HepG2 (cell line): ENCODE data around the gene MCF2L. TPM values are rescaled to one million over a fixed set of nuclear protein-coding genes. Genes with fewer than 3 reads are reported as not detected.

Experiments
- ATAC-seq: fragments of 200-7000 bp; cut with Tn5 transposase; 3 replicates; pipeline ENCODE4 v1.9.1; 2020; ENCODE audit warnings: mild to moderate bottlenecking, moderate library complexity
- BruUV-seq: library from RNA; stranded (reverse); fragments of 400-500 nt; replicated peaks from 2 replicates; lab custom pipeline; 2021; lab: Mats Ljungman, UMichigan
- CTCF ChIA-PET: fragments of 300-600 bp; formaldehyde crosslinking; extraction: SDS; loops from one replicate; lab custom pipeline; 2021; ENCODE audit warnings: low total read pairs, inconsistent platforms, low intra/inter-chr PET ratio; lab: Yijun Ruan, JAX
- POLR2A ChIA-PET: fragments of 350-600 bp; sonication (Branson Sonifier 250); formaldehyde crosslinking; loops from one replicate; lab custom pipeline; 2020; ENCODE audit warnings: antibody characterized with exemption, inconsistent platforms; lab: Yijun Ruan, JAX
- DNase-seq: peaks from one replicate; pipeline ENCODE4 v3.0.0-alpha.2; 2015; ENCODE audit warnings: low spot score
- FAIRE-seq: peaks from 3 replicates; lab custom pipeline; 2011; peaks lifted over from hg19 to GRCh38; lab: Jason Lieb, UNC
- H2AFZ ChIP-seq: one replicate; pipeline ENCODE4 v1.6.1; 2011; ENCODE audit warnings: low read length, inconsistent platforms
- H3K27ac ChIP-seq: fragments of 300-600 bp; 3 replicates; pipeline ENCODE4 v1.8.0; 2011; ENCODE audit warnings: mixed run types, mild to moderate bottlenecking, mixed read lengths, low read length, inconsistent platforms; ENCODE audit not compliant: insufficient read depth; ENCODE audit errors: extremely low read length
- H3K27me3 ChIP-seq, 2 experiments: fragments of 200-600 bp in 1 of 2; 2 replicates in 1 of 2; 3 replicates in 1 of 2; pipeline versions ENCODE4 v1.6.0 to v1.8.0; 2011; ENCODE audit warnings: low read length in 2 of 2, mild to moderate bottlenecking in 2 of 2, moderate library complexity in 2 of 2, inconsistent platforms in 1 of 2; ENCODE audit not compliant: insufficient read depth in 2 of 2, control insufficient read depth in 1 of 2
- H3K36me3 ChIP-seq, 2 experiments: fragments of 200-600 bp in 1 of 2; replicated peaks in 1 of 2; 2 replicates in 1 of 2; 3 replicates in 1 of 2; pipeline versions ENCODE4 v1.5.1 to v1.8.0; 2011; ENCODE audit warnings: low read length in 2 of 2, inconsistent platforms in 1 of 2; ENCODE audit not compliant: insufficient read depth in 2 of 2, control insufficient read depth in 1 of 2
- H3K4me1 ChIP-seq: 2 replicates; pipeline ENCODE4 v1.5.1; 2012; ENCODE audit warnings: low read length, inconsistent platforms; ENCODE audit not compliant: insufficient read depth
- H3K4me2 ChIP-seq: 2 replicates; pipeline ENCODE4 v1.6.0; 2011; ENCODE audit warnings: low read depth, low read length, inconsistent platforms
- H3K4me3 ChIP-seq, 3 experiments: fragments of 200-600 bp in 1 of 3; sonication (generic), shearing (Covaris generic) in 1 of 3; replicated peaks in 1 of 3; 2 replicates each; pipeline ENCODE4 v1.5.1; 2011 to 2016; ENCODE audit warnings: low read length in 3 of 3, inconsistent platforms in 2 of 3, low read depth in 2 of 3, mild to moderate bottlenecking in 2 of 3, control low read depth in 1 of 3, mixed read lengths in 1 of 3; ENCODE audit not compliant: insufficient read depth in 1 of 3
- H3K79me2 ChIP-seq: one replicate; pipeline ENCODE4 v1.6.1; 2011; ENCODE audit warnings: low read length, inconsistent platforms; ENCODE audit not compliant: insufficient read depth
- H3K9ac ChIP-seq: 2 replicates; pipeline ENCODE4 v1.6.0; 2011; ENCODE audit warnings: mild to moderate bottlenecking, low read depth, low read length, inconsistent platforms; ENCODE audit not compliant: insufficient read depth
- H3K9me3 ChIP-seq: 2 replicates; pipeline ENCODE4 v1.5.1; 2012; ENCODE audit warnings: mild to moderate bottlenecking, low read length
- H4K20me1 ChIP-seq: 2 replicates; pipeline ENCODE4 v1.6.0; 2011; ENCODE audit warnings: inconsistent platforms, mild to moderate bottlenecking, low read length, moderate library complexity; ENCODE audit not compliant: insufficient read depth
- AGO1 ChIP-seq: fragments of 200-400 bp; formaldehyde crosslinking; IDR thresholded peaks from 2 replicates; pipeline ENCODE4 v1.6.1; 2017; ENCODE audit warnings: mild to moderate bottlenecking, low read depth, low read length, moderate library complexity; ENCODE audit not compliant: poor library complexity, severe bottlenecking
- KDM4B ChIP-seq: sonication (generic); formaldehyde crosslinking; IDR thresholded peaks from 2 replicates; pipeline ENCODE4 v1.4.0; 2020; ENCODE audit warnings: missing genetic modification reagents
- MED1 ChIP-seq: sonication (generic); formaldehyde crosslinking; IDR thresholded peaks from 2 replicates; pipeline ENCODE4 v1.4.0; 2020; ENCODE audit warnings: missing genetic modification reagents
- RBM22 ChIP-seq: fragments of 200-400 bp; formaldehyde crosslinking; optimal IDR thresholded peaks from 2 replicates; pipeline ENCODE3; 2017; ENCODE audit warnings: mild to moderate bottlenecking, low read length, moderate library complexity
- WGBS: methylation state at CpG from one replicate; pipeline ENCODE4 v1.1.6; 2017; ENCODE audit warnings: low lambda C conversion rate; 5-methylcytosine and 5-hydroxymethylcytosine counted together
- in situ Hi-C: cut with HindIII; loops from 2 replicates; pipeline ENCODE4 v1.10.0; 2017; ENCODE audit warnings: low pct_unique_long_range_greater_than_20kb; ENCODE audit not compliant: extremely low pct_ligation_motif_present
- intact Hi-C: fragments of 100-400 bp; cut with micrococcal nuclease; formaldehyde crosslinking; loops from one replicate; pipeline ENCODE4 v1.10.0; 2022; ENCODE audit not compliant: unreplicated experiment
- polyA plus RNA-seq, 8 experiments: library from polyadenylated mRNA; depleted of rRNA in 3 of 8; stranded (reverse) in 7 of 8; unstranded in 1 of 8; fragments of >200 nt; fragmentation: Illumina TruSeq in 4 of 8; extraction: Trizol in 4 of 8; gene quantifications; 2 replicates each; pipeline versions ENCODE4 v1.2.1 to v1.2.3, GENCODE V29; 2011 to 2016; ENCODE audit warnings: low read depth in 4 of 8, missing spikeins in 1 of 8, mixed read lengths in 1 of 8; ENCODE audit not compliant: insufficient read depth in 1 of 8
- total RNA-seq, 5 experiments: library from RNA; depleted of rRNA; stranded (reverse); fragments of >200 nt; fragmentation: Illumina TruSeq; extraction: Trizol; gene quantifications; 2 replicates each; pipeline ENCODE4 v1.2.3, GENCODE V29; 2016; ENCODE audit warnings: low read depth in 1 of 5
- TF ChIP-seq, protein P1 (sequence below), 2 experiments: fragments of 450-650 bp in 1 of 2; sonication (generic) in 1 of 2; formaldehyde crosslinking; IDR thresholded peaks; 2 replicates each; pipeline versions ENCODE4 v1.5.0 to v1.8.0; 2020 to 2022; ENCODE audit warnings: mild to moderate bottlenecking in 1 of 2, missing genetic modification reagents in 1 of 2
- TF ChIP-seq, protein P2 (sequence below): sonication (generic); formaldehyde crosslinking; conservative IDR thresholded peaks from 2 replicates; pipeline ENCODE4 v1.4.0; 2020; ENCODE audit warnings: missing genetic modification reagents
- TF ChIP-seq, protein P3 (sequence below): IDR thresholded peaks from 2 replicates; pipeline ENCODE4 v1.4.0; 2020; ENCODE audit warnings: mild to moderate bottlenecking, missing genetic modification reagents

MCF2L gene
- total and polyA plus RNA-seq, 2 of the 13 experiments (the other 11 are each of a cell fraction or from before 2014, with no cell fraction given), result 19.4 to 28.4 TPM

DNA sequence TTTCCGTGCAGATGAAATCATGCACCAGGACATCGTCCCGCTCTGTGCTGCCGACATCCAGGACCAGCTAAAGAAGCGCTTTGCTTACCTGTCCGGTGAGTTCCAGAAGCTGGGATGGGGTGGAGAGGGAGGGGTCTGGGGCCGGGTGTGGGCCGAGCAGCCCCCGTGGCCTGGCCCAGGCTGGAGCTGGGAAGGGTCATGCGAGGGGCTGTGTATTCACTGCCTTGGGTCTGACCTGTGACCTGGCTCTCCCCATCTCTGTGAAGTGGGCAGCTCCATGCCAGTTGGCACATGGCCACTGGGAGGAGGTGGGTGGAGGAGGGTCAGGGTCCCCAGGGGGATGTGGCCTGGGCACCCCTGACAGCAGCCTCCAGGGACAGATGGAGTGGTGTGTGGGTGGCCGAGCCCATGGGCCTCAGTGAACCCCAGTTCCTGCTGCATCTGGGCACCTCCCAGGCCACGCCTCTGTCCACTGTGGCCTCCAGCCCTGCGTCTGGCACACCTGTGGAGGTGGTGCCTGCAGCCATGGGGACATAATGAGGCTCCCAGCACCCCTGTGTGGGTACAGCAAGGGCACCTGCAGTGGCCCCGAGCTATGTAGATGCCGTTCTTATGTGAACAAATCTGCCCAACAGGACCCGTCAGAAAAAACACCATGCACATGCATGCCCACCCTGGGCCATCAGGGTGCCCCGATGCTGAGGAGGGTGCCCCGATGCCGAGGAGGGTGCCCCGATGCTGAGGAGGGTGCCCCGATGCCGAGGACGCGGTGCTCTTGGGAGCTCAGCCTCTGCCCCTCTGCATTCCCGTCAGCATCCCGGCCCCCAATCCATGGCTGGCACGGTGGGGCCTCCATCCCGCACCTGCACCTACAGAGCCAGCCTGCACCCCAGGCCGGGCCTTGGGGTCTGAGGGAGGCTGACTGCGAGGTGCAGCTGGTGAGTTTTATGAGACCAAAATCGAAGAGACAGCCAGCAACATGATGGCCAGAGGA lies 46.0 kb downstream of the MCF2L start:
- Histone ChIP-seq H3K4me3 (no peak overlapping the region), H3K4me2 (no peak overlapping the region), H3K27ac (no peak overlapping the region), H3K9ac (no peak overlapping the region)
- no peak for TF ChIP-seq MED1 (CRISPR knock-in tag)
- peak; percentile 30 for TF ChIP-seq AGO1
- TF ChIP-seq RBM22, result peak; percentile 46
- TF ChIP-seq KDM4B (CRISPR knock-in tag), result no peak
- TF ChIP-seq, all 625 proteins: peak for 2
- Histone ChIP-seq H3K4me1 (peaks cover 35% of the 10 kb centered on the region), H3K27me3 (no peaks in the 10 kb centered on the region), H3K36me3 (peaks cover 13 to 26% of the 10 kb centered on the region in 2 experiments), H3K79me2 (peaks cover 17% of the 10 kb centered on the region), H2AFZ (no peak overlapping the region), H3K9me3 (no peaks in the 10 kb centered on the region), H4K20me1 (no peaks in the 10 kb centered on the region)
- POLR2A ChIA-PET, result no interaction called here
- WGBS, result 98% methylated on average over 13 of the region's 31 CpGs
- in situ Hi-C loops, result no loop called here
- intact Hi-C loops, result no loop called here
- no TSS peak for BruUV-seq
- CTCF ChIA-PET, result no interaction called here
- DNase-seq (no peak), ATAC-seq (no peak), FAIRE-seq (no peak)

DNA sequence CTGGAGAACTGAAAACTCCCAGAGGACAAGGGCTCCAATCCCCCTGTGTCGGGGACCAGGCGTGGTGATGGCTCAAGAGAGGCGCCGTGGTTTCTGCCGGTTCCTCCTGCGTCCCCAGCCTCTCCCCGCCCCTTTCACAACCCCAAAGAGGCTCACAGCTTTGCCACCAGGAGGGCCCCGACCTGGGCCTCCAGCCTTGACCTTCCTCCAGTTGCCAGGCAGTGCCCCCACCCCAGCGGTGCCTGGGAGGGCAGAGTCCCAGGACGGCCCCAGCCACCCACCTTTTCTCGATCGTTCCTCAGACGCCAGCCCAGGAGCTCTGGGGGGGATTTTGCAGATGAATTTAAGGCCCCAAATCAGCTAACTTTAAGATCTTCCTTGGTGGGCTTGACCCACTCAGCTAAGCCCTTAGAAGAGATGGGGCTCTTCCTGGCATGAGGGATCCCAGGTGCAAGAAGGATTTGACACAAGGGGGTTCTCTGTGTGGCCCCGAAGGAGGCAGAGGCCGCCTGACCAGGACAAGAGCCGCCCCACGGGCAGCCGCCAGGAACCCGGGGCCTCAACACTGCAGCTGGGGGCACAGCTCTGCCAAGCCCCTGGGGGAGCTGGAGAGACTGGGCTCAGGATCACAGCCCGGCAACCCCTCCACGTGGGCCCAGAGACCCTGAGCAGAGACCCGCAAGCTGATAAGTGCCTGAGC lies 47.0 kb downstream of the MCF2L start:
- H4K20me1 ChIP-seq, result no peaks in the 10 kb centered on the region
- peaks cover 10% of the 10 kb centered on the region for H3K79me2 ChIP-seq
- no TSS peak for BruUV-seq
- H3K9ac ChIP-seq, result no peak overlapping the region
- no peak overlapping the region for H3K4me3 ChIP-seq
- no peak overlapping the region for H3K27ac ChIP-seq
- ATAC-seq (no peak), FAIRE-seq (no peak), DNase-seq (no peak)
- peaks cover 33% of the 10 kb centered on the region for H3K4me1 ChIP-seq
- in situ Hi-C loops, result no loop called here
- TF ChIP-seq, protein P1, sequence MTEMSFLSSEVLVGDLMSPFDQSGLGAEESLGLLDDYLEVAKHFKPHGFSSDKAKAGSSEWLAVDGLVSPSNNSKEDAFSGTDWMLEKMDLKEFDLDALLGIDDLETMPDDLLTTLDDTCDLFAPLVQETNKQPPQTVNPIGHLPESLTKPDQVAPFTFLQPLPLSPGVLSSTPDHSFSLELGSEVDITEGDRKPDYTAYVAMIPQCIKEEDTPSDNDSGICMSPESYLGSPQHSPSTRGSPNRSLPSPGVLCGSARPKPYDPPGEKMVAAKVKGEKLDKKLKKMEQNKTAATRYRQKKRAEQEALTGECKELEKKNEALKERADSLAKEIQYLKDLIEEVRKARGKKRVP (CRISPR knock-in tag; IDR thresholded peaks at IDR 0.05), result no peak
- TF ChIP-seq, protein P2, sequence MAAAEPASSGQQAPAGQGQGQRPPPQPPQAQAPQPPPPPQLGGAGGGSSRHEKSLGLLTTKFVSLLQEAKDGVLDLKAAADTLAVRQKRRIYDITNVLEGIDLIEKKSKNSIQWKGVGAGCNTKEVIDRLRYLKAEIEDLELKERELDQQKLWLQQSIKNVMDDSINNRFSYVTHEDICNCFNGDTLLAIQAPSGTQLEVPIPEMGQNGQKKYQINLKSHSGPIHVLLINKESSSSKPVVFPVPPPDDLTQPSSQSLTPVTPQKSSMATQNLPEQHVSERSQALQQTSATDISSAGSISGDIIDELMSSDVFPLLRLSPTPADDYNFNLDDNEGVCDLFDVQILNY (CRISPR knock-in tag), result no peak
- TF ChIP-seq, protein P3, sequence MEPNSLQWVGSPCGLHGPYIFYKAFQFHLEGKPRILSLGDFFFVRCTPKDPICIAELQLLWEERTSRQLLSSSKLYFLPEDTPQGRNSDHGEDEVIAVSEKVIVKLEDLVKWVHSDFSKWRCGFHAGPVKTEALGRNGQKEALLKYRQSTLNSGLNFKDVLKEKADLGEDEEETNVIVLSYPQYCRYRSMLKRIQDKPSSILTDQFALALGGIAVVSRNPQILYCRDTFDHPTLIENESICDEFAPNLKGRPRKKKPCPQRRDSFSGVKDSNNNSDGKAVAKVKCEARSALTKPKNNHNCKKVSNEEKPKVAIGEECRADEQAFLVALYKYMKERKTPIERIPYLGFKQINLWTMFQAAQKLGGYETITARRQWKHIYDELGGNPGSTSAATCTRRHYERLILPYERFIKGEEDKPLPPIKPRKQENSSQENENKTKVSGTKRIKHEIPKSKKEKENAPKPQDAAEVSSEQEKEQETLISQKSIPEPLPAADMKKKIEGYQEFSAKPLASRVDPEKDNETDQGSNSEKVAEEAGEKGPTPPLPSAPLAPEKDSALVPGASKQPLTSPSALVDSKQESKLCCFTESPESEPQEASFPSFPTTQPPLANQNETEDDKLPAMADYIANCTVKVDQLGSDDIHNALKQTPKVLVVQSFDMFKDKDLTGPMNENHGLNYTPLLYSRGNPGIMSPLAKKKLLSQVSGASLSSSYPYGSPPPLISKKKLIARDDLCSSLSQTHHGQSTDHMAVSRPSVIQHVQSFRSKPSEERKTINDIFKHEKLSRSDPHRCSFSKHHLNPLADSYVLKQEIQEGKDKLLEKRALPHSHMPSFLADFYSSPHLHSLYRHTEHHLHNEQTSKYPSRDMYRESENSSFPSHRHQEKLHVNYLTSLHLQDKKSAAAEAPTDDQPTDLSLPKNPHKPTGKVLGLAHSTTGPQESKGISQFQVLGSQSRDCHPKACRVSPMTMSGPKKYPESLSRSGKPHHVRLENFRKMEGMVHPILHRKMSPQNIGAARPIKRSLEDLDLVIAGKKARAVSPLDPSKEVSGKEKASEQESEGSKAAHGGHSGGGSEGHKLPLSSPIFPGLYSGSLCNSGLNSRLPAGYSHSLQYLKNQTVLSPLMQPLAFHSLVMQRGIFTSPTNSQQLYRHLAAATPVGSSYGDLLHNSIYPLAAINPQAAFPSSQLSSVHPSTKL, result no peak
- TF ChIP-seq KDM4B (CRISPR knock-in tag), result no peak
- no peaks in the 10 kb centered on the region for H3K27me3 ChIP-seq
- 80% methylated on average over 7 of the region's 22 CpGs for WGBS
- peaks cover 13 to 34% of the 10 kb centered on the region in 2 experiments for H3K36me3 ChIP-seq
- ChIA-PET POLR2A (no interaction called here), CTCF (no interaction called here)
- intact Hi-C loops, result no loop called here
- H2AFZ ChIP-seq, result no peak overlapping the region
- H3K4me2 ChIP-seq, result no peak overlapping the region
- H3K9me3 ChIP-seq, result no peaks in the 10 kb centered on the region
